Thoracic aorta (tissue), 2 donors: ENCODE results near the gene STEAP4. TPM values are rescaled to one million over a fixed set of nuclear protein-coding genes. Genes with fewer than 3 reads are reported as not detected.
A peak's percentile ranks its signal among the peaks of the same experiment; 100 is the strongest.

Experiments used
- ATAC-seq: fragments of 150-250 bp; one replicate; pipeline ENCODE4 v1.8.0; 2017; ENCODE audit warnings: low read depth; ENCODE audit not compliant: insufficient number of reproducible peaks, low FRiP score
- DNase-seq: peaks from one replicate; pipeline ENCODE4 v3.0.0-alpha.2; 2020; ENCODE audit warnings: low spot score
- H3K27ac ChIP-seq, 2 donors: fragments of 200-600 bp; sonication (generic); 1 replicate in 1 of 2; 2 replicates in 1 of 2; pipeline ENCODE4 v1.5.1; 2016; ENCODE audit warnings: mild to moderate bottlenecking in 2 of 2, moderate library complexity in 2 of 2
- H3K27me3 ChIP-seq: fragments of 200-600 bp; sonication (generic); replicated peaks from 2 replicates; pipeline ENCODE4 v1.6.0; 2016; ENCODE audit warnings: mild to moderate bottlenecking; ENCODE audit not compliant: insufficient read depth
- H3K36me3 ChIP-seq: fragments of 200-600 bp; sonication (generic); one replicate; pipeline ENCODE4 v1.5.1; 2016
- H3K4me1 ChIP-seq, 2 donors: fragments of 200-600 bp; sonication (generic); 1 replicate in 1 of 2; 2 replicates in 1 of 2; pipeline versions ENCODE4 v1.5.1 to v1.6.0; 2016; ENCODE audit warnings: low read depth in 2 of 2, mild to moderate bottlenecking in 1 of 2; ENCODE audit not compliant: control insufficient read depth in 1 of 2
- H3K4me3 ChIP-seq: fragments of 200-600 bp; sonication (generic); 2 replicates; pipeline ENCODE4 v1.5.1; 2016; ENCODE audit warnings: mild to moderate bottlenecking
- H3K9me3 ChIP-seq: fragments of 200-600 bp; sonication (generic); 2 replicates; pipeline ENCODE4 v1.5.1; 2016
- CTCF ChIP-seq: fragments of 200-600 bp; sonication (generic); IDR thresholded peaks from one replicate; pipeline ENCODE4 v1.5.1; 2019; ENCODE audit warnings: antibody characterized with exemption
- total RNA-seq, 2 donors: library from RNA; depleted of rRNA; stranded (reverse); fragments of >200 nt; gene quantifications; one replicate each; pipeline versions ENCODE4 v1.1.0 to v1.2.3, GENCODE V29; 2016

Gene STEAP4
- total RNA-seq, 2 donors from 2014 or later, result 127 to 286 TPM

DNA sequence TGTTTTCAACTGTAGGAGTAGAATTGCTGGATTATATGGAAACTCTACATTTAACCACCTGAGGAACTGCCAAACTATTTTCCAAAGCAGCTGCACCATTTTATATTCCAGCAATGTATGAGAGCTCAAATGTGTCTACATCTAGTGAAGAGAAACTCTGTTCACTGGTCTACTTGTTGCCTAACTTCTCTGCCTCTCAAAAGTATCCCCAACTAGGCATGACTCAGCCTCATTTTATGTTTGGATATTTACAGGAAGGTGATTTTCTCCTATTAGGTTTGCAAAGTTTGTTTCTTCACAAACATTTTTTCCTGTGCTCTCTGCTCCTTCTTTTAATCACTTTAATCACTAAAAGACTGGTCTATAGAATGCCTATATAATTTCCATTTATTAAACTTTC, 49.8 kb downstream of the STEAP4 start:
- Histone ChIP-seq H3K27ac (no peak overlapping the region), H3K9me3 (peaks cover 18% of the 10 kb centered on the region), H3K27me3 (no peaks in the 10 kb centered on the region), H3K4me1 (no peaks in the 10 kb centered on the region), H3K36me3 (no peaks in the 10 kb centered on the region), H3K4me3 (no peak overlapping the region)
- no peak for TF ChIP-seq CTCF
- no peak for ATAC-seq
- no peak for DNase-seq

DNA sequence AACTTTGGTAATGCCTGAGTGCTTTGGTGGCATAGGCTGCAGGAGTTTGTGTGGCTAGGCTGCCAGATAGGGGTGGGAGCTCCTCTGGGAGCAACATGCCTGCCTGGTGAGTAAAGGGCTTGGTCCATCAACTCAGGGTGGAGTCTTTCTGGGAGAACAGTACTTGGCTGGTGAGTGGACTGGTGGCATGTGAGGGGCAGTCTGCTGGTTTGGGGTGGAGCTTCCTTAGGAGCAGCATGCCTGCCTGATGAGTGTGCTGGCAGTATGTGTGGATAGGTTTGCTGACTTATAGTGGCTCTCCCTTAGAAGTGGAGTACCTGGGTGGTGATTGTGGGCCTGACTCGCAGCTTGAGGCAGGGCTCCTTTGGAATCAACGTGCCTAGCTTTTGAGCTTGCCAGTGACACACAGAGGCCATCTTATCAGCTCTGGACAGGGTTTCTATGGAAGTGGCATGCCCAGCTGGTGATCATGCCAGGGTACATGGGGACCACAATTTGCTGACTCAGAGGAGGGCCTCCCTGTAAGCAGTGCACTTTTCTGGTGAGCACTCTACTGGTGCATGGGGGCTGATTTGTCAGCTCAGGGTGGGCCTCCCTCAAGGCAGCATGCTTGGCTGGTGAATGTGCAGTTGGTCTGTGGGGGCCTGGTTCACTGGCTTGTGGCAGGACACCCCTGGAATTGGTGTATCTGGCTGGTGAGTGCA, 51.8 kb downstream of the STEAP4 start:
- DNase-seq, result no peak
- Histone ChIP-seq H3K4me1 (no peaks in the 10 kb centered on the region), H3K27me3 (no peaks in the 10 kb centered on the region), H3K9me3 (peaks cover 18% of the 10 kb centered on the region), H3K4me3 (no peak overlapping the region), H3K27ac (no peak overlapping the region), H3K36me3 (no peaks in the 10 kb centered on the region)
- no peak for ATAC-seq
- TF ChIP-seq CTCF, result no peak

- Histone ChIP-seq H3K27ac (no peak overlapping the region), H3K36me3 (no peaks in the 10 kb centered on the region), H3K9me3 (peaks cover 18% of the 10 kb centered on the region), H3K27me3 (no peaks in the 10 kb centered on the region), H3K4me1 (no peaks in the 10 kb centered on the region), H3K4me3 (no peak overlapping the region)
- ATAC-seq (no peak), DNase-seq (no peak)
- no peak for TF ChIP-seq CTCF
Observed at GRCh38 chr7:88253640-88254039, 53.1 kb downstream of the STEAP4 start.

DNA sequence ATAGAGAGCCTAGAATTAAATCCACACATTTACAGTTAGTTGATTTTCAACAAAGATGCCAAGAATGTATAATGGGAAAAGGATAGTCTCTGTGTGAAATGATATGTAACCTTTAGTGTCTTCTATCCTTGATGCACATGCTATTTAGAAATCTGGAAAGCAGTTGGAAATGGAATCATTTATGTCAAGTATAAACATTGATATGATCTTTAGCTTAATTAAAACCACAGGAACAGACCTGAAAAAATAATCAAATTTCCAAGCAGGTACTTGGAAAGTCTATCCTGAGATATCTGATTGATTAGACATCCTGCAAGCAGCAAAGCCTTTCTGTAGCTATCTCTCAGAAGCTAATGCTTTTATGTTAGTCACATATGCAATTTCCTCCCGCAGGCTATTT, 62.4 kb downstream of the STEAP4 start:
- no peak overlapping the region for H3K27ac ChIP-seq
- H3K4me1 ChIP-seq, result no peaks in the 10 kb centered on the region
- no peak for TF ChIP-seq CTCF
- no peaks in the 10 kb centered on the region for H3K9me3 ChIP-seq
- H3K4me3 ChIP-seq, result no peak overlapping the region
- no peaks in the 10 kb centered on the region for H3K36me3 ChIP-seq
- DNase-seq (no peak), ATAC-seq (no peak)
- no peaks in the 10 kb centered on the region for H3K27me3 ChIP-seq

- H3K4me1 ChIP-seq, result no peaks in the 10 kb centered on the region
- ATAC-seq (no peak), DNase-seq (no peak)
- no peaks in the 10 kb centered on the region for H3K27me3 ChIP-seq
- H3K27ac ChIP-seq, result no peak overlapping the region
- no peak overlapping the region for H3K4me3 ChIP-seq
- H3K9me3 ChIP-seq, result no peaks in the 10 kb centered on the region
- TF ChIP-seq CTCF, result peak; percentile 56
- H3K36me3 ChIP-seq, result no peaks in the 10 kb centered on the region
Observed at GRCh38 chr7:88243345-88243909, 63.3 kb downstream of the STEAP4 start.
